GM19025 (cell line): ENCODE measurements around the gene POU2F3.
"Not testable (repeated sequence)": the region's sequence is repeated elsewhere in the genome, so short reads cannot be mapped to it uniquely, and the experiment has no call there.

Experiments used
- ATAC-seq: cut with Tn5 transposase; IDR thresholded peaks from one replicate; pipeline ENCODE4 v1.9.1; 2021; ENCODE audit warnings: mild to moderate bottlenecking, low read depth, moderate library complexity; ENCODE audit not compliant: unreplicated experiment

The POU2F3 gene

GRCh38 chr11:120272303-120272702 is 32.4 kb downstream of the POU2F3 start:
- ATAC-seq = no peak

GRCh38 chr11:120273432-120273831 is 33.5 kb downstream of the POU2F3 start:
- ATAC-seq = no peak

- ATAC-seq = not testable (repeated sequence)
Measured at GRCh38 chr11:120273956-120274355, 34.0 kb downstream of the POU2F3 start.

- ATAC-seq = no peak
Measured at GRCh38 chr11:120279502-120279901, 39.6 kb downstream of the POU2F3 start.

- ATAC-seq = no peak
Measured at GRCh38 chr11:120280600-120281051, 40.7 kb downstream of the POU2F3 start.

GRCh38 chr11:120281143-120281795 is 41.3 kb downstream of the POU2F3 start:
- ATAC-seq = no peak

- no peak for ATAC-seq
Measured at GRCh38 chr11:120283124-120283523, 43.2 kb downstream of the POU2F3 start.

GRCh38 chr11:120284272-120284671 is 44.3 kb downstream of the POU2F3 start:
- ATAC-seq = no peak

- ATAC-seq = no peak
Measured at GRCh38 chr11:120285256-120285655, 45.3 kb downstream of the POU2F3 start.

- ATAC-seq = no peak
Measured at GRCh38 chr11:120288021-120288420, 48.1 kb downstream of the POU2F3 start.

GRCh38 chr11:120289426-120289825 is 49.5 kb downstream of the POU2F3 start:
- ATAC-seq = no peak

GRCh38 chr11:120290956-120291355 is 51.0 kb downstream of the POU2F3 start:
- no peak for ATAC-seq

- ATAC-seq = no peak
Measured at GRCh38 chr11:120293038-120293800, 53.3 kb downstream of the POU2F3 start.

- ATAC-seq = no peak
Measured at GRCh38 chr11:120294096-120294495, 54.2 kb downstream of the POU2F3 start.

GRCh38 chr11:120295099-120295498 is 55.2 kb downstream of the POU2F3 start:
- no peak for ATAC-seq

- ATAC-seq = no peak
Measured at GRCh38 chr11:120296554-120296953, 56.6 kb downstream of the POU2F3 start.

GRCh38 chr11:120298461-120298860 is 58.5 kb downstream of the POU2F3 start:
- no peak for ATAC-seq

- no peak for ATAC-seq
Measured at GRCh38 chr11:120302001-120302805, 62.3 kb downstream of the POU2F3 start.

- ATAC-seq = peak; percentile 57
Measured at GRCh38 chr11:120303004-120303637, 63.2 kb downstream of the POU2F3 start.

- ATAC-seq = no peak
Measured at GRCh38 chr11:120304526-120304925, 64.6 kb downstream of the POU2F3 start.

GRCh38 chr11:120305286-120305685 is 65.3 kb downstream of the POU2F3 start:
- no peak for ATAC-seq
